SK-N-MC (cell line): ENCODE data around the gene LDLRAP1.

Experiments
- EZH2 ChIP-seq: fragments of 200-600 bp; sonication (generic); IDR thresholded peaks from one replicate; pipeline ENCODE4 v1.6.1; 2017; ENCODE audit warnings: antibody characterized with exemption
- FOXP2 ChIP-seq: optimal IDR thresholded peaks from 2 replicates; pipeline ENCODE3; 2011; ENCODE audit warnings: mild to moderate bottlenecking, moderate library complexity; ENCODE audit not compliant: insufficient read depth; ENCODE audit errors: extremely low read length, control extremely low read depth
- POLR2AphosphoS5 ChIP-seq: IDR thresholded peaks from 2 replicates; pipeline ENCODE4 v1.6.1; 2012; ENCODE audit warnings: mild to moderate bottlenecking, low read depth, low read length, borderline replicate concordance

DNA sequence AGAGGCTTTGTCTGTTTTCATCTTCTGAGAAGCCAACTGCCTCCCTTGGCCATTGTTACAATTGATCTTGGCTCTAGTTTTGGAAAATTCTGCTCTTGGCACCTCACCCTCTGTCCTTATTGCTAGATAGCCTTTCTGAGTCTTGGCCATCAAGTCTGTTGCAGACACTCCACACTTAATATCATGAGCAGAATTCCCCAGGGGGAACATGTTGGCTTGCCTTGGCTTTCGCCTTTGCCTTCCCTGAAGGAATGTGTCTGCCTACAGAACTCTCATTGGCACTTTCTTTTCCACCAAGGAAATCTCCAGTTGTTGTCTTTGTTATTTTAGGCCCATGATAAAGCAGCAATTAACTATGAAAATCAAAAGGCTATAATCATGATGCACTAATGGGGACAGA, 42.7 kb upstream of the LDLRAP1 start:
- no peak for TF ChIP-seq POLR2AphosphoS5
- no peak for TF ChIP-seq EZH2
- no peak for TF ChIP-seq FOXP2
